ENCODE data around the gene TRMO. TPM values are rescaled to one million over a fixed set of nuclear protein-coding genes. Genes with fewer than 3 reads are reported as not detected.
A peak's percentile ranks its signal among the peaks of the same experiment; 100 is the strongest.

The TRMO gene
- total RNA-seq, 2 donors from 2014 or later = 14.5 to 17.1 TPM

DNA sequence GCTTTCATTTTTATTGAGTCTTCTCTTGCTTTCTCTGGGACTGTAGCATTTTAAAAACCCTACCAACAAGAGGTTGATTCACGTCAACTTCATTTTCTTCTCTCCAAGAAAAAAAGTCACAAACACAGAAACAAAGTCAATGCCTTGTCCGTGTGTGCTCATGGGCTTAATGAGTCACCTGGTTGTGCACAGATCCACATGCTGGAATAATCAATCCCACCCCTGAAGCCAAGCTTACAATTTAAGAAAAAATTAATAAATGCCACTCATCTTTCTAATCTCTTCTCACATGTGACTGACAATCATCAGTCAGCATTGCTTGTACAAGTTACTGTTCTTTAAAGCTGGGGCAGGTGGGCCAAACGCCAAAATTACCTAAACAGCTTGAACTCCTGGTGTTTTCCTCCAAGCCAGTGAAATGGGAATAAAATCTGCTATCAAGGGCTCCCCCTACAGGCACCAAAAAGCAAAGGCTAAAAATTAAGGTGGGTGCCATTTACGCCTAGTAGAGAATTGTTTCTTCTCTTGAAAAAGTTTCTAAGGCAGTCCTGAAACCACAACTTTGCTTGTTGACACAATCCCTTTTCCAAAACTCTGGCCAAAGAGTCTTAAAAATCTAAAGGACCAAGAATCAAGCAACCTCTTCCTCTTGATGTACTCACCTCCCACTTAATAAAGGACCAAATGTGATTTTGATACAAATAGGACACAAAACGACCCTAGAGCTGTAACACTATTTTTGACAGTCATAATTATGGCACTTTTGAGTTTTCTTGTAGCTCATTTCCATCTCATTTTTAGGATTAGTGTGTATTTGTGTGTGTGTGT, 21.3 kb downstream of the TRMO start:
- intact Hi-C loops (cut with DNase I) = no loop called here
- DNase-seq = peak; percentile 42 to 57 (median 48)

DNA sequence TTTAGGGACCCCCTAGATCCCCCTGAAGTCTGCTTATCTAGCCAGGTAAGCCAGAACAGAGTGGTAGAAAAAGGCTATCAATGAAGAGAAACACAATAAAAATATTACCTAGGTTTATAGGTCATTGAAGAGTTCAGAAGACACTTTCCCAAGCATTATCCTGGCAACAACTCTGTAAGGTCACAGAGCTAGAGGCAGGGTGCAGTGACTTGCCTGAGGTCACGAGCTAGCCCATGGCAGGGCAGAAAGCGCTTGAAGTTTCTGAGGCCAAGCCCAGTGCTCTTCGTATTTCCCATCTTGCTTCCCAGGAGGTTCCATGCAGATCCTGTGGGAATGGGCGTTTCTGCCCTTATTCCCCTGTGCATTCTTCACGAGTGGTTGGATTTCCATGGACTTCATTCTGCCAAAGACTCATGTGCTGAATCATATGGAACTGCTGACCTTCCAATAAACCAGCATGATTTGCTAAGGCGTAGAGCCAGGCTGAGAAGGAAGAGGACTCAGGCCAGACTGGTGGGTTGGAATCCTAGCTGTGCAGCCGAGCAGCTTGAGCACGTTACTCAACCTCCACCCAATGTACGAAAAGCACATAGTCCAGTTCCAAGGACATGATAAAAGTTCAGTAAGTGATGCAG, 22.1 kb downstream of the TRMO start:
- peaks cover 4% of the 10 kb centered on the region for H3K4me1 ChIP-seq
- peak; percentile 48 for ATAC-seq
- no peaks in the 10 kb centered on the region for H3K27me3 ChIP-seq
- intact Hi-C loops (cut with DNase I) = no loop called here
- H3K9me3 ChIP-seq = no peaks in the 10 kb centered on the region
- no peak overlapping the region for H3K4me3 ChIP-seq
- WGBS, 2 donors = 85 to 89% methylated on average over 9 of the region's 9 CpGs
- TF ChIP-seq, protein P1, sequence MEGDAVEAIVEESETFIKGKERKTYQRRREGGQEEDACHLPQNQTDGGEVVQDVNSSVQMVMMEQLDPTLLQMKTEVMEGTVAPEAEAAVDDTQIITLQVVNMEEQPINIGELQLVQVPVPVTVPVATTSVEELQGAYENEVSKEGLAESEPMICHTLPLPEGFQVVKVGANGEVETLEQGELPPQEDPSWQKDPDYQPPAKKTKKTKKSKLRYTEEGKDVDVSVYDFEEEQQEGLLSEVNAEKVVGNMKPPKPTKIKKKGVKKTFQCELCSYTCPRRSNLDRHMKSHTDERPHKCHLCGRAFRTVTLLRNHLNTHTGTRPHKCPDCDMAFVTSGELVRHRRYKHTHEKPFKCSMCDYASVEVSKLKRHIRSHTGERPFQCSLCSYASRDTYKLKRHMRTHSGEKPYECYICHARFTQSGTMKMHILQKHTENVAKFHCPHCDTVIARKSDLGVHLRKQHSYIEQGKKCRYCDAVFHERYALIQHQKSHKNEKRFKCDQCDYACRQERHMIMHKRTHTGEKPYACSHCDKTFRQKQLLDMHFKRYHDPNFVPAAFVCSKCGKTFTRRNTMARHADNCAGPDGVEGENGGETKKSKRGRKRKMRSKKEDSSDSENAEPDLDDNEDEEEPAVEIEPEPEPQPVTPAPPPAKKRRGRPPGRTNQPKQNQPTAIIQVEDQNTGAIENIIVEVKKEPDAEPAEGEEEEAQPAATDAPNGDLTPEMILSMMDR (IDR thresholded peaks at IDR 0.05) = no peak
- H3K36me3 ChIP-seq (replicated peaks in 1 of 2; ENCODE audit: insufficient read depth in 1 of 2, low read depth in 2 of 2) = peaks cover 0 to 2% of the 10 kb centered on the region in 2 donors
- peak in 1 of 4 donors; percentile 27 for DNase-seq
- H3K27ac ChIP-seq = no peak overlapping the region

More for the DNA sequence above, 21.3 kb downstream of the TRMO start:
- no peaks in the 10 kb centered on the region for H3K9me3 ChIP-seq
- ATAC-seq = peak; percentile 62
- H3K27ac ChIP-seq = no peak overlapping the region
- no peak overlapping the region for H3K4me3 ChIP-seq
- no peak for TF ChIP-seq POLR2A (IDR thresholded peaks at IDR 0.05)
- TF ChIP-seq, protein P1 (IDR thresholded peaks at IDR 0.05) = peak; percentile 39 to 76 (median 73)
- peaks cover 0 to 2% of the 10 kb centered on the region in 2 donors for H3K36me3 ChIP-seq (replicated peaks in 1 of 2; ENCODE audit: insufficient read depth in 1 of 2, low read depth in 2 of 2)
- peaks cover 8% of the 10 kb centered on the region for H3K4me1 ChIP-seq
- H3K27me3 ChIP-seq = no peaks in the 10 kb centered on the region
- WGBS, 2 donors = 41 to 43% methylated on average over 5 of the region's 5 CpGs

DNA sequence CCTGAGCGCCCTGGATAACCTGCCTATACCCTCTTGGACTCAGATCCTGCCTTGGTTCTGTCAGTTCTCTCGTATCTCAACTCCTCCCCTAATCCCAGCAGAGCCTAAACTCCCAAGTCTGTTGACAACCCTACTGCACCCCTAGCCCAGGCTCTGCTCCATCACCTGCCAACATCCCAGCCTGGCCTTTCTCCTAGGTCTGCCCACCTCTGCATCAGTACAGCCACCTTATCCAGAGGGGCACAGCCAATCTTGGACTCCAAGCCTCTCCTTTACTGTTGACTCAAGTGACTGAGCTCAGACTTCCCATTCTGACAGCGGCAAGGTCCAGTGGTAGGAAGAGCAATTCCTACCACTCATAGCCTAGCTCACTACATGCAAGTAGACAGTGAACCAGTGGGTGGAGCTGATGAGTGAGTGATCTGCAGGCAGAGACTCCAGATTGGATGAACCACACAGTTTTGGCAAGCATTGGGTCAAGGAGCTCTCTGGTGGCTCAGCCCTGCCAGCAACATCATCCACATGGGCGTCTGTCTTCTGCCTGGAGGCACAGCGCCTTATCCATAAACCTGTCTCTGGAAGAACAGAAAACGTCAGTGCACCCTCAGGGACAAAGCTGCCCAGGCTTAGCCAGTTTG, 26.5 kb downstream of the TRMO start:
- Histone ChIP-seq H3K4me3 (no peak overlapping the region), H3K4me1 (peaks cover 2% of the 10 kb centered on the region), H3K27ac (no peak overlapping the region), H3K36me3 (replicated peaks in 1 of 2; ENCODE audit: insufficient read depth in 1 of 2, low read depth in 2 of 2) (no peaks in the 10 kb centered on the region), H3K27me3 (no peaks in the 10 kb centered on the region), H3K9me3 (no peaks in the 10 kb centered on the region)
- WGBS, 2 donors = 80 to 92% methylated on average over 6 of the region's 6 CpGs
- no peak for ATAC-seq
- TF ChIP-seq POLR2A (IDR thresholded peaks at IDR 0.05) = no peak
- TF ChIP-seq, protein P1 (IDR thresholded peaks at IDR 0.05) = no peak
- DNase-seq = no peak
- intact Hi-C loops (cut with DNase I) = loop anchor here (5.0 kb wide), 1 partner anchor 184 kb away; no protein-coding TSS in a partner anchor

DNA sequence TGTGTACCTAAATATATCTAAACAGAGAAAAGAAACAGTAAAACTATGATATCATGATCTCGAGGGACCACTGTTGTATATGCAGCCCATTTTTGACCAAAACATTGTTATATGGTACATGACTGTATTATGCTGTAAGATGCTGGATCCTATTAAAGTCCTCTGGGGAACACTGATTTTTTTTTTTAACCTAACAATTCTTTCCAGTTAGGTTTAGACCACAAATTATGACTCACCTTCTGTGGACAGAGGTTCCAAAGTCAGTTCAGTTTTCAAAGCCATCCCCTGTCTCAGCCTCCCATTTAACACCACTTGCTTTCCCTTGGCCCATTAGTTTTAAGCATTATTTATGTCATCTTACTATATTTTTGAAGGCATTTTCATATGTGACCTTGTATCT, 27.1 kb downstream of the TRMO start:
- H3K9me3 ChIP-seq = no peaks in the 10 kb centered on the region
- intact Hi-C loops (cut with DNase I) = loop anchor here (5.0 kb wide), 1 partner anchor 183 kb away; no protein-coding TSS in a partner anchor
- no peak overlapping the region for H3K4me3 ChIP-seq
- 86% methylated on average over 1 of the region's 1 CpG for WGBS, 2 donors
- H3K27ac ChIP-seq = no peak overlapping the region
- no peaks in the 10 kb centered on the region for H3K27me3 ChIP-seq
- H3K4me1 ChIP-seq = no peaks in the 10 kb centered on the region
- TF ChIP-seq POLR2A (IDR thresholded peaks at IDR 0.05) = no peak
- TF ChIP-seq, protein P1 (IDR thresholded peaks at IDR 0.05) = no peak
- ATAC-seq (no peak), DNase-seq (no peak)
- H3K36me3 ChIP-seq (replicated peaks in 1 of 2; ENCODE audit: insufficient read depth in 1 of 2, low read depth in 2 of 2) = no peaks in the 10 kb centered on the region

Data from body of pancreas (tissue), 4 donors.